SU-DHL-6 (cell line): ENCODE data around the gene FXYD2.

Experiments
- H2AFZ ChIP-seq: fragments of 200-600 bp; sonication (generic); 2 replicates; pipeline ENCODE4 v1.6.1; 2014; ENCODE audit warnings: low read depth, mild to moderate bottlenecking, moderate library complexity, mixed read lengths, antibody characterized with exemption, low read length; ENCODE audit not compliant: severe bottlenecking
- H3F3A ChIP-seq: fragments of 200-600 bp; shearing (Covaris generic); 2 replicates; pipeline ENCODE4 v1.6.0; 2016; ENCODE audit warnings: antibody characterized with exemption, mild to moderate bottlenecking; ENCODE audit not compliant: insufficient read depth
- H3K27ac ChIP-seq: fragments of 200-600 bp; sonication (generic); 2 replicates; pipeline ENCODE4 v1.5.1; 2016; ENCODE audit warnings: low read depth, mild to moderate bottlenecking, low read length, moderate library complexity, mixed read lengths
- H3K27me3 ChIP-seq: fragments of 200-600 bp; sonication (generic), shearing (Covaris generic); 2 replicates; pipeline ENCODE4 v1.6.0; 2014; ENCODE audit warnings: mild to moderate bottlenecking, low read length
- H3K36me3 ChIP-seq: fragments of 200-600 bp; sonication (generic); 2 replicates; pipeline ENCODE4 v1.6.1; 2014; ENCODE audit warnings: mild to moderate bottlenecking, low read length, mixed read lengths
- H3K4me2 ChIP-seq: fragments of 300-600, 200-600 bp; shearing (Covaris generic), sonication (generic); 2 replicates; pipeline ENCODE4 v1.6.0; 2014; ENCODE audit warnings: low read length, low read depth, mild to moderate bottlenecking; ENCODE audit not compliant: poor library complexity, severe bottlenecking
- H3K4me3 ChIP-seq: fragments of 200-600 bp; sonication (generic); 2 replicates; pipeline ENCODE4 v1.5.1; 2014; ENCODE audit warnings: antibody characterized with exemption, low read length, mild to moderate bottlenecking, mixed read lengths; ENCODE audit not compliant: insufficient read depth, poor library complexity, severe bottlenecking
- H3K79me2 ChIP-seq: fragments of 200-600 bp; sonication (generic); 2 replicates; pipeline ENCODE4 v1.6.1; 2014; ENCODE audit warnings: mild to moderate bottlenecking, low read length, moderate library complexity; ENCODE audit not compliant: insufficient read depth
- H3K9ac ChIP-seq: fragments of 200-600 bp; sonication (generic); 2 replicates; pipeline ENCODE4 v1.7.0; 2014; ENCODE audit warnings: mild to moderate bottlenecking, low read length
- H3K9me2 ChIP-seq: fragments of 200-600 bp; sonication (generic); replicated peaks from 2 replicates; pipeline ENCODE4 v1.6.1; 2014; ENCODE audit warnings: low read length; ENCODE audit not compliant: insufficient read depth
- H3K9me3 ChIP-seq: fragments of 200-600 bp; sonication (generic); 2 replicates; pipeline ENCODE4 v1.6.1; 2014; ENCODE audit warnings: low read length, mixed read lengths; ENCODE audit not compliant: insufficient read depth
- H4K20me1 ChIP-seq: fragments of 200-600 bp; sonication (generic); 2 replicates; pipeline ENCODE4 v1.6.1; 2014; ENCODE audit warnings: low read depth, mild to moderate bottlenecking, antibody characterized with exemption, low read length, moderate library complexity, mixed read lengths
- EZH2phosphoT487 ChIP-seq: fragments of 200-600 bp; sonication (generic), shearing (Covaris generic); conservative IDR thresholded peaks from 2 replicates; pipeline ENCODE4 v1.6.1; 2018; ENCODE audit warnings: mild to moderate bottlenecking, antibody characterized with exemption, low read length, moderate library complexity, mixed read lengths
- TF ChIP-seq, protein P1 (sequence below): fragments of 200-600 bp; sonication (generic); IDR thresholded peaks from one replicate; pipeline ENCODE4 v1.5.1; 2017; ENCODE audit warnings: antibody characterized with exemption, mild to moderate bottlenecking, low read length, moderate library complexity; ENCODE audit not compliant: insufficient read depth, poor library complexity, severe bottlenecking

FXYD2 gene

DNA sequence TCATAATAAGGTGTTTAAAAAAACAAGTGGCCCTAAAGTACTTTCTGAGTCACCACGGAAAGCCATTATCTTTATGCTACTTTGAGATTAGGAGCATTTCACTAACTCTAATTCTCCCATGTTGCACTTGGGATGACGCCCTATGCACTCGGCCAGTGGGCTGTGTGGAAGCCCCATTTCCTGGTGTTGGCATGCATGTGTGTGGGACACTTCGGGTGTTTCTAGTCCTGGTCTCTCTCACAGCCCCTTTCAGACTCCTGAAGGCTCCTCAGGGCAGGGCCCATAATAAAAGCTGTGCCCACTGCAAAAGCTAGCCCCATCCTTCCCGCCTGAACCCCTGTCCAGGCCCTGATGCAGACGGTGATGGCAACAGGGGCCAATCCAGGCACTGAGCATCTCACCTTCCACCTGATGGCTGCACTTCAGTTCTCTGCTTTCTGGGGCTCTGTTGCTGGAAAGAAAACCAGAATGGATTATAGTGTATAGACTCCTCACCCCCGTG lies 14.9 kb upstream of the FXYD2 start:
- no peaks in the 10 kb centered on the region for H3K9me3 ChIP-seq
- H2AFZ ChIP-seq = no peak overlapping the region
- no peaks in the 10 kb centered on the region for H3K79me2 ChIP-seq
- H3K4me3 ChIP-seq = no peak overlapping the region
- no peaks in the 10 kb centered on the region for H3F3A ChIP-seq
- TF ChIP-seq, protein P1, sequence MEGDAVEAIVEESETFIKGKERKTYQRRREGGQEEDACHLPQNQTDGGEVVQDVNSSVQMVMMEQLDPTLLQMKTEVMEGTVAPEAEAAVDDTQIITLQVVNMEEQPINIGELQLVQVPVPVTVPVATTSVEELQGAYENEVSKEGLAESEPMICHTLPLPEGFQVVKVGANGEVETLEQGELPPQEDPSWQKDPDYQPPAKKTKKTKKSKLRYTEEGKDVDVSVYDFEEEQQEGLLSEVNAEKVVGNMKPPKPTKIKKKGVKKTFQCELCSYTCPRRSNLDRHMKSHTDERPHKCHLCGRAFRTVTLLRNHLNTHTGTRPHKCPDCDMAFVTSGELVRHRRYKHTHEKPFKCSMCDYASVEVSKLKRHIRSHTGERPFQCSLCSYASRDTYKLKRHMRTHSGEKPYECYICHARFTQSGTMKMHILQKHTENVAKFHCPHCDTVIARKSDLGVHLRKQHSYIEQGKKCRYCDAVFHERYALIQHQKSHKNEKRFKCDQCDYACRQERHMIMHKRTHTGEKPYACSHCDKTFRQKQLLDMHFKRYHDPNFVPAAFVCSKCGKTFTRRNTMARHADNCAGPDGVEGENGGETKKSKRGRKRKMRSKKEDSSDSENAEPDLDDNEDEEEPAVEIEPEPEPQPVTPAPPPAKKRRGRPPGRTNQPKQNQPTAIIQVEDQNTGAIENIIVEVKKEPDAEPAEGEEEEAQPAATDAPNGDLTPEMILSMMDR = no peak
- no peak for TF ChIP-seq EZH2phosphoT487
- H3K4me2 ChIP-seq = no peak overlapping the region
- H3K36me3 ChIP-seq = no peaks in the 10 kb centered on the region
- H4K20me1 ChIP-seq = no peaks in the 10 kb centered on the region
- H3K27ac ChIP-seq = no peak overlapping the region
- no peak overlapping the region for H3K9ac ChIP-seq
- H3K27me3 ChIP-seq = no peaks in the 10 kb centered on the region
- no peaks in the 10 kb centered on the region for H3K9me2 ChIP-seq

DNA sequence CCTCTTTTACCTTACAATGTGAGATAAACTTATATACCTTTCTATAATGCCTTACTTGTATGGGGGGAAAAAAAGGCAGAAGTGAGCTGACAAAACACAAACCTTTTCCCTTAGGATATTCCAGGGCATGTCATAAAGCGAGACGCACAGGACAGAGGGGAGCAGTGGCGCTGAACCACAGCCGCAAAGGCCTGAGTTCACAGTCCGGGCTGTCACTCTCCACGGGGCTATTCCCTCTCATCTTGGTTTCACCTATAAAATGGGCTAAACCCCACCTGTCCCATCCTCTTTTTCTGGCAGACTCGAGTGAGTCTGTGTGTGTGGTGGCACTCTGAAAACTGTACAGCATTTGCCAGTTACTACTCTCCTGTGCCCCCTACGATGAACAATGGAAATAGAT lies 14.4 kb upstream of the FXYD2 start:
- no peak overlapping the region for H3K27ac ChIP-seq
- no peaks in the 10 kb centered on the region for H3K36me3 ChIP-seq
- H3K4me3 ChIP-seq = no peak overlapping the region
- H3K4me2 ChIP-seq = no peak overlapping the region
- no peaks in the 10 kb centered on the region for H3K27me3 ChIP-seq
- no peaks in the 10 kb centered on the region for H3K9me3 ChIP-seq
- H3K79me2 ChIP-seq = no peaks in the 10 kb centered on the region
- H3F3A ChIP-seq = no peaks in the 10 kb centered on the region
- H2AFZ ChIP-seq = no peak overlapping the region
- no peaks in the 10 kb centered on the region for H3K9me2 ChIP-seq
- H4K20me1 ChIP-seq = no peaks in the 10 kb centered on the region
- TF ChIP-seq, protein P1 = no peak
- no peak for TF ChIP-seq EZH2phosphoT487
- no peak overlapping the region for H3K9ac ChIP-seq

DNA sequence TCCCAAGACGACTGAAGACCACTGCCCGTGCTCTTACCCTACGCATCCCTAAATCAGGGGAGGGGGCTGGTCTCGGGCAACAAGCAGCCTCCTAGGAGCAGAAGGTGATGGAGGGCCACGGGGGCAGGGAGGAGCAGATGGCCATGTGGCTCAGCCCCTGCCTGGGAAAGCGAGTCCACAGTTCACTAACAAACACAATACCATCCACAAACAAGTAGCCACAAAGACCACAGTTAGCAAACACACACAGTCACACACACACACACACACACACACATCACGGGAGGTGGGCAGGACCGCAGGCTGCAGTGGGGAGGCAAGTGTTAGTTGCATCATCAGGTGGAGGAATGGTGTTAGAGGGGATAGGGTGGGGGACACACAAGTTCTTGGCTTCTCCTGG lies 13.2 kb upstream of the FXYD2 start:
- no peaks in the 10 kb centered on the region for H3K27me3 ChIP-seq
- H3K9me2 ChIP-seq = no peaks in the 10 kb centered on the region
- no peaks in the 10 kb centered on the region for H3K79me2 ChIP-seq
- H2AFZ ChIP-seq = no peak overlapping the region
- no peak overlapping the region for H3K27ac ChIP-seq
- H4K20me1 ChIP-seq = no peaks in the 10 kb centered on the region
- H3K9me3 ChIP-seq = no peaks in the 10 kb centered on the region
- H3K9ac ChIP-seq = no peak overlapping the region
- no peaks in the 10 kb centered on the region for H3K36me3 ChIP-seq
- no peak overlapping the region for H3K4me2 ChIP-seq
- H3K4me3 ChIP-seq = no peak overlapping the region
- TF ChIP-seq, protein P1 = no peak
- no peak for TF ChIP-seq EZH2phosphoT487
- H3F3A ChIP-seq = no peaks in the 10 kb centered on the region
